ENCODE measurements around the gene SVIL. TPM values are rescaled to one million over a fixed set of nuclear protein-coding genes. Genes with fewer than 3 reads are reported as not detected.
A peak's percentile ranks its signal among the peaks of the same experiment; 100 is the strongest.

SVIL gene
- total and polyA plus RNA-seq, 2 of the 13 experiments (the other 11 are each of a cell fraction or from before 2014, with no cell fraction given) = 3.9 to 12.1 TPM

GRCh38 chr10:29635711-29636144 is 957 bp upstream of the SVIL start (continued):
- no peak for TF ChIP-seq ZNF597 (CRISPR knock-in tag; IDR thresholded peaks at IDR 0.05)
- no peak for TF ChIP-seq ZNF790 (CRISPR knock-in tag; IDR thresholded peaks at IDR 0.05; ENCODE audit: borderline replicate concordance)
- TF ChIP-seq ATM (IDR thresholded peaks at IDR 0.05; ENCODE audit: borderline replicate concordance) = no peak
- TF ChIP-seq SMYD3 (CRISPR knock-in tag; IDR thresholded peaks at IDR 0.05) = no peak
- TF ChIP-seq ZBTB3 (CRISPR knock-in tag; IDR thresholded peaks at IDR 0.05; ENCODE audit: borderline replicate concordance, low read depth) = no peak
- TF ChIP-seq STAT5B (CRISPR knock-in tag; IDR thresholded peaks at IDR 0.05) = no peak
- no peak for TF ChIP-seq ZNF704 (CRISPR knock-in tag; IDR thresholded peaks at IDR 0.05; ENCODE audit: borderline replicate concordance)
- peak; percentile 12; the same call in 1 of the 2 replicates for TF ChIP-seq HMG20A (CRISPR knock-in tag; IDR thresholded peaks at IDR 0.05; ENCODE audit: borderline replicate concordance)
- TF ChIP-seq ZNF503 (CRISPR knock-in tag; IDR thresholded peaks at IDR 0.05) = peak; percentile 38; the same call in 1 of the 2 replicates
- TF ChIP-seq ZNF280D (CRISPR knock-in tag; IDR thresholded peaks at IDR 0.05) = no peak
- no peak for TF ChIP-seq IKZF4 (CRISPR knock-in tag; IDR thresholded peaks at IDR 0.05; ENCODE audit: borderline replicate concordance, low read depth, not compliant biosample characterization)
- no peak for TF ChIP-seq SETDB1 (CRISPR knock-in tag; IDR thresholded peaks at IDR 0.05; ENCODE audit: borderline replicate concordance)
- TF ChIP-seq ZNF557 (CRISPR knock-in tag; IDR thresholded peaks at IDR 0.05) = no peak
- TF ChIP-seq FOSL2 (CRISPR knock-in tag; IDR thresholded peaks at IDR 0.05) = peak; percentile 38; the same call in 1 of the 2 replicates
- TF ChIP-seq RBAK (CRISPR knock-in tag; IDR thresholded peaks at IDR 0.05) = no peak
- TF ChIP-seq ISL2 (CRISPR knock-in tag; IDR thresholded peaks at IDR 0.05) = no peak
- no peak for TF ChIP-seq ZNF468 (CRISPR knock-in tag; IDR thresholded peaks at IDR 0.05)
- no peak for TF ChIP-seq ZFP36L1 (CRISPR knock-in tag; IDR thresholded peaks at IDR 0.05)
- TF ChIP-seq ZNF672 (CRISPR knock-in tag; IDR thresholded peaks at IDR 0.05) = no peak
- TF ChIP-seq ZNF589 (CRISPR knock-in tag; conservative IDR thresholded peaks at IDR 0.05) = no peak
- TF ChIP-seq ZBTB46 (CRISPR knock-in tag; IDR thresholded peaks at IDR 0.05; ENCODE audit: borderline replicate concordance) = no peak
